ENCODE results near the gene ADGRV1. TPM values are rescaled to one million over a fixed set of nuclear protein-coding genes. Genes with fewer than 3 reads are reported as not detected.

ADGRV1 gene
- total RNA-seq (1 to 10 TPM in 1 of 10 donors, under 1 TPM in 4, not detected in 5; 0.31 to 1.4 (median 0.53) TPM), polyA plus RNA-seq (under 1 TPM in 1 of 2 donors, not detected in 1; 0.03 TPM)
- long read RNA-seq, donor 1 = 0 reads
- long read RNA-seq, donor 2, partial matches to known transcripts = 0 of 1 reads
- long read RNA-seq, donor 2, other reads (novel, unspliced or antisense) = 1 of 1 reads
- long read RNA-seq, donor 3 = 0 reads

- no peak for TF ChIP-seq CTCF (IDR thresholded peaks at IDR 0.05)
- Histone ChIP-seq H3K36me3 (no peaks in the 10 kb centered on the region), H3K4me1 (peaks cover 0 to 17% (median 11%) of the 10 kb centered on the region in 9 donors), H3K9me3 (no peaks in the 10 kb centered on the region), H3K27ac (no peak within 1 kb of the TSS), H3K4me3 (peak within 1 kb of the TSS in 9 of 10 donors; percentile 12 to 49 (median 40)), H3K27me3 (peaks cover 5 to 90% (median 56%) of the 10 kb centered on the region in 7 donors)
- 1% methylated on average over 60 of the region's 60 CpGs for WGBS, 2 donors
- ATAC-seq = peak; percentile 16 to 91 (median 82)
- DNase-seq = peak in 1 of 2 donors; percentile 12
- intact Hi-C loops (cut with DNase I) = no loop called here
Measured at GRCh38 chr5:90558344-90559192, at the start of gene ADGRV1. ADGRV1 (plus strand) TSS chr5:90558797; CDS start chr5:90558896, 99 bp downstream.

- 96 to 100% methylated on average over 1 of the region's 1 CpG for WGBS, 2 donors
- DNase-seq (no peak), ATAC-seq (no peak)
- intact Hi-C loops (cut with DNase I) = no loop called here
- H3K36me3 ChIP-seq = peaks cover 0 to 11% (median 0%) of the 10 kb centered on the region in 9 donors
- no peaks in the 10 kb centered on the region for H3K9me3 ChIP-seq
- no peak overlapping the region for H3K27ac ChIP-seq
- no peaks in the 10 kb centered on the region for H3K4me1 ChIP-seq
- H3K4me3 ChIP-seq = no peak overlapping the region
- TF ChIP-seq CTCF (IDR thresholded peaks at IDR 0.05) = no peak
- no peaks in the 10 kb centered on the region for H3K27me3 ChIP-seq
Measured at GRCh38 chr5:90510438-90510837, 48.2 kb upstream of the ADGRV1 start.

- no peak for DNase-seq
- no peaks in the 10 kb centered on the region for H3K27me3 ChIP-seq
- no peak for TF ChIP-seq CTCF (IDR thresholded peaks at IDR 0.05)
- no peaks in the 10 kb centered on the region for H3K9me3 ChIP-seq
- no peak overlapping the region for H3K27ac ChIP-seq
- H3K4me3 ChIP-seq = no peak overlapping the region
- intact Hi-C loops (cut with DNase I) = no loop called here
- ATAC-seq = no peak
- H3K4me1 ChIP-seq = no peaks in the 10 kb centered on the region
- 78 to 79% methylated on average over 3 of the region's 3 CpGs for WGBS, 2 donors
- peaks cover 0 to 46% (median 4%) of the 10 kb centered on the region in 9 donors for H3K36me3 ChIP-seq
Measured at GRCh38 chr5:90514520-90514919, 44.1 kb upstream of the ADGRV1 start.

GRCh38 chr5:90518661-90519060, 39.9 kb upstream of the ADGRV1 start:
- H3K27me3 ChIP-seq = no peaks in the 10 kb centered on the region
- no peak for TF ChIP-seq CTCF (IDR thresholded peaks at IDR 0.05)

More at GRCh38 chr5:90518661-90519060, 39.9 kb upstream of the ADGRV1 start:
- H3K36me3 ChIP-seq = peaks cover 0 to 88% (median 9%) of the 10 kb centered on the region in 9 donors
- no peak overlapping the region for H3K27ac ChIP-seq
- H3K4me3 ChIP-seq = no peak overlapping the region
- intact Hi-C loops (cut with DNase I) = no loop called here
- H3K4me1 ChIP-seq = no peaks in the 10 kb centered on the region
- H3K9me3 ChIP-seq = no peaks in the 10 kb centered on the region
- DNase-seq = no peak
- no peak for ATAC-seq

Data from heart right ventricle (tissue), 16 donors.